ENCODE data around the gene CALML4.

The CALML4 gene

GRCh38 chr15:68244235-68244634 is 39.1 kb upstream of the CALML4 start:
- TF ChIP-seq EZH2phosphoT487 (IDR thresholded peaks at IDR 0.05; ENCODE audit: borderline replicate concordance, low read length) (no peak), CTCF (IDR thresholded peaks at IDR 0.05; ENCODE audit: low read depth, low read length, poor library complexity, severe bottlenecking) (no peak)
- Histone ChIP-seq H3K27ac (ENCODE audit: low read depth, low read length) (no peak overlapping the region), H3K4me2 (ENCODE audit: low read length) (no peak overlapping the region)

GRCh38 chr15:68241088-68241935 is 36.2 kb upstream of the CALML4 start:
- H3K4me1 ChIP-seq (ENCODE audit: control insufficient read depth, low read length): no peaks in the 10 kb centered on the region
- no peaks in the 10 kb centered on the region for H3K79me2 ChIP-seq (ENCODE audit: control insufficient read depth, low read length)
- no peaks in the 10 kb centered on the region for H3K36me3 ChIP-seq (ENCODE audit: control insufficient read depth, low read length)
- no peaks in the 10 kb centered on the region for H3K9me2 ChIP-seq (replicated peaks; ENCODE audit: control insufficient read depth, low read length)
- no peaks in the 10 kb centered on the region for H3K9me3 ChIP-seq (ENCODE audit: control insufficient read depth, insufficient read depth, low read length)
- no peaks in the 10 kb centered on the region for H4K20me1 ChIP-seq (ENCODE audit: control insufficient read depth, insufficient read depth, low read depth, low read length)
- TF ChIP-seq EZH2phosphoT487 (IDR thresholded peaks at IDR 0.05; ENCODE audit: borderline replicate concordance, low read length) (no peak), CTCF (IDR thresholded peaks at IDR 0.05; ENCODE audit: low read depth, low read length, poor library complexity, severe bottlenecking) (no peak)
- no peak overlapping the region for H3K4me3 ChIP-seq (ENCODE audit: low read length)
- H3K27ac ChIP-seq (ENCODE audit: low read depth, low read length): no peak overlapping the region
- no peaks in the 10 kb centered on the region for H3F3A ChIP-seq (ENCODE audit: control insufficient read depth, insufficient read depth)
- no peak overlapping the region for H3K4me2 ChIP-seq (ENCODE audit: low read length)
- no peaks in the 10 kb centered on the region for H3K27me3 ChIP-seq (ENCODE audit: control insufficient read depth, low read length)

More at GRCh38 chr15:68244235-68244634, 39.1 kb upstream of the CALML4 start:
- Histone ChIP-seq H3K4me3 (ENCODE audit: low read length) (no peak overlapping the region), H3F3A (ENCODE audit: control insufficient read depth, insufficient read depth) (no peaks in the 10 kb centered on the region), H3K9me2 (replicated peaks; ENCODE audit: control insufficient read depth, low read length) (no peaks in the 10 kb centered on the region), H4K20me1 (ENCODE audit: control insufficient read depth, insufficient read depth, low read depth, low read length) (no peaks in the 10 kb centered on the region), H3K79me2 (ENCODE audit: control insufficient read depth, low read length) (no peaks in the 10 kb centered on the region), H3K4me1 (ENCODE audit: control insufficient read depth, low read length) (peaks cover 5% of the 10 kb centered on the region), H3K36me3 (ENCODE audit: control insufficient read depth, low read length) (no peaks in the 10 kb centered on the region), H3K27me3 (ENCODE audit: control insufficient read depth, low read length) (peaks cover 2% of the 10 kb centered on the region; the same call in 1 of the 2 replicates), H3K9me3 (ENCODE audit: control insufficient read depth, insufficient read depth, low read length) (no peaks in the 10 kb centered on the region)

- no peaks in the 10 kb centered on the region for H3K4me1 ChIP-seq (ENCODE audit: control insufficient read depth, low read length)
- no peak overlapping the region for H3K4me2 ChIP-seq (ENCODE audit: low read length)
- H3K79me2 ChIP-seq (ENCODE audit: control insufficient read depth, low read length): no peaks in the 10 kb centered on the region
- TF ChIP-seq CTCF (IDR thresholded peaks at IDR 0.05; ENCODE audit: low read depth, low read length, poor library complexity, severe bottlenecking) (no peak), EZH2phosphoT487 (IDR thresholded peaks at IDR 0.05; ENCODE audit: borderline replicate concordance, low read length) (no peak)
- no peak overlapping the region for H3K27ac ChIP-seq (ENCODE audit: low read depth, low read length)
- no peaks in the 10 kb centered on the region for H3K9me2 ChIP-seq (replicated peaks; ENCODE audit: control insufficient read depth, low read length)
- H3K27me3 ChIP-seq (ENCODE audit: control insufficient read depth, low read length): no peaks in the 10 kb centered on the region
- H3F3A ChIP-seq (ENCODE audit: control insufficient read depth, insufficient read depth): no peaks in the 10 kb centered on the region
- H3K36me3 ChIP-seq (ENCODE audit: control insufficient read depth, low read length): no peaks in the 10 kb centered on the region
- H3K9me3 ChIP-seq (ENCODE audit: control insufficient read depth, insufficient read depth, low read length): no peaks in the 10 kb centered on the region
- no peak overlapping the region for H3K4me3 ChIP-seq (ENCODE audit: low read length)
- no peaks in the 10 kb centered on the region for H4K20me1 ChIP-seq (ENCODE audit: control insufficient read depth, insufficient read depth, low read depth, low read length)
Measured at GRCh38 chr15:68239025-68239424, 33.9 kb upstream of the CALML4 start.

Measured in DOHH2 (cell line).